HG03432 (cell line): ENCODE data around the gene HES5.
"Not testable (repeated sequence)": the region's sequence is repeated elsewhere in the genome, so short reads cannot be mapped to it uniquely, and the experiment has no call there.

Experiments
- ATAC-seq: cut with Tn5 transposase; IDR thresholded peaks from one replicate; pipeline ENCODE4 v1.9.1; 2021; ENCODE audit warnings: mild to moderate bottlenecking, moderate library complexity; ENCODE audit not compliant: unreplicated experiment

HES5 gene

GRCh38 chr1:2561446-2561845 is 31.4 kb upstream of the HES5 start:
- ATAC-seq, result no peak

GRCh38 chr1:2560299-2561073 is 30.4 kb upstream of the HES5 start:
- ATAC-seq, result no peak

- no peak for ATAC-seq
These were observed 29.6 kb upstream of the HES5 start for GRCh38 chr1:2559509-2560298.

GRCh38 chr1:2558861-2559260 is 28.8 kb upstream of the HES5 start:
- ATAC-seq, result no peak

GRCh38 chr1:2558420-2558819 is 28.4 kb upstream of the HES5 start:
- ATAC-seq, result no peak

- ATAC-seq, result no peak
These were observed 27.7 kb upstream of the HES5 start for GRCh38 chr1:2557482-2558400.

- ATAC-seq, result no peak
These were observed 26.8 kb upstream of the HES5 start for GRCh38 chr1:2556678-2557481.

- peak; percentile 26 for ATAC-seq
These were observed 26.2 kb upstream of the HES5 start, which contains the start of gene TNFRSF14 for GRCh38 chr1:2556277-2556677. Gene TNFRSF14 (plus strand): TSS chr1:2556371. CDS start chr1:2556665, 294 bp downstream.

GRCh38 chr1:2555634-2556276 is 25.7 kb upstream of the HES5 start:
- ATAC-seq, result peak; percentile 35

- no peak for ATAC-seq
These were observed 24.7 kb upstream of the HES5 start for GRCh38 chr1:2554621-2555387.

GRCh38 chr1:2553871-2554620 is 24.0 kb upstream of the HES5 start:
- ATAC-seq, result no peak

- ATAC-seq, result not testable (repeated sequence)
These were observed 23.0 kb upstream of the HES5 start for GRCh38 chr1:2553076-2553475.

GRCh38 chr1:2552189-2552588 is 22.1 kb upstream of the HES5 start:
- ATAC-seq, result no peak

GRCh38 chr1:2551544-2551943 is 21.5 kb upstream of the HES5 start:
- ATAC-seq, result not testable (repeated sequence)

GRCh38 chr1:2550309-2550861 is 20.3 kb upstream of the HES5 start:
- ATAC-seq, result not testable (repeated sequence)

- ATAC-seq, result not testable (repeated sequence)
These were observed 19.4 kb upstream of the HES5 start for GRCh38 chr1:2549367-2550029.

- peak; percentile 16 for ATAC-seq
These were observed 18.1 kb upstream of the HES5 start for GRCh38 chr1:2548068-2548589.
